ENCODE results near the gene STRIP2.
"Not testable (repeated sequence)": the region's sequence is repeated elsewhere in the genome, so short reads cannot be mapped to it uniquely, and the experiment has no call there.

The STRIP2 gene, protein sequence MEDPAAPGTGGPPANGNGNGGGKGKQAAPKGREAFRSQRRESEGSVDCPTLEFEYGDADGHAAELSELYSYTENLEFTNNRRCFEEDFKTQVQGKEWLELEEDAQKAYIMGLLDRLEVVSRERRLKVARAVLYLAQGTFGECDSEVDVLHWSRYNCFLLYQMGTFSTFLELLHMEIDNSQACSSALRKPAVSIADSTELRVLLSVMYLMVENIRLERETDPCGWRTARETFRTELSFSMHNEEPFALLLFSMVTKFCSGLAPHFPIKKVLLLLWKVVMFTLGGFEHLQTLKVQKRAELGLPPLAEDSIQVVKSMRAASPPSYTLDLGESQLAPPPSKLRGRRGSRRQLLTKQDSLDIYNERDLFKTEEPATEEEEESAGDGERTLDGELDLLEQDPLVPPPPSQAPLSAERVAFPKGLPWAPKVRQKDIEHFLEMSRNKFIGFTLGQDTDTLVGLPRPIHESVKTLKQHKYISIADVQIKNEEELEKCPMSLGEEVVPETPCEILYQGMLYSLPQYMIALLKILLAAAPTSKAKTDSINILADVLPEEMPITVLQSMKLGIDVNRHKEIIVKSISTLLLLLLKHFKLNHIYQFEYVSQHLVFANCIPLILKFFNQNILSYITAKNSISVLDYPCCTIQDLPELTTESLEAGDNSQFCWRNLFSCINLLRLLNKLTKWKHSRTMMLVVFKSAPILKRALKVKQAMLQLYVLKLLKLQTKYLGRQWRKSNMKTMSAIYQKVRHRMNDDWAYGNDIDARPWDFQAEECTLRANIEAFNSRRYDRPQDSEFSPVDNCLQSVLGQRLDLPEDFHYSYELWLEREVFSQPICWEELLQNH

DNA sequence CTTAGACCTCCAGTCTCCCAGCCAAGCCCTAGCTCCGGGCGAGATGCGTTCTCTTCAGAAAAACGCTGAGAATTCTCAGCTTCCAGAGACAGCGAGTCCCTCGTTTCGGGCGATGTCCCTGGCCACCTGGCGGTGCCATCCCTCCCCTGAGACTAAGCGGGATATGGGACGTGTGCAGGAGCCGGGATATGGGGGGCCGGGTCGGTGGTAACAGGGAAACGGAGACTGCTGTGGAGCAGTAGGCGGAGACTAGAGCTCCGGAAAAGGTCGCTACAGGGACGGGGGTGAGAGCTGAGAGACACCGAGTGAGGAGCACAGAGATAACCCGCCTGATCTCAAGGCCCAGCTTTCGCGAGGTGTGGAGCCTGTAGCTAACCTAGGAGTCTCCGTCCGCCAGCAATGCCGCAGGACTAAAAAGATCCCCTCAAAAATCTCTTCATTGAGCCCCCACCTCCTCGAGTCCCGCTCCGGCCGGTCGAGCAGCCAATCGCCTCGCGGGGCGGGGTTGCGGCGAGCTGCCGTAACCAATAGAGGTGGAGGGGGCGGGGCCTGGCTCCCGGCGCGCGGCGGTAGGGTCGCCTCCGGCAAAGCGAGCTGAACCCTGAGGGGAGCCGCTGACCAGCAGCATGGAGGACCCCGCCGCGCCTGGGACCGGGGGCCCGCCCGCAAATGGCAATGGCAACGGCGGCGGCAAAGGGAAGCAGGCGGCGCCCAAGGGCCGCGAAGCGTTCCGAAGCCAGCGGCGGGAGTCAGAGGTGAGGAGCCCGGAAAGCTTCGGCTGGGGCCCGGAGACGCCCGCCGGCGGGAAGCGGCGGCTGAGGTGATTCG lies at the start of gene STRIP2:
TSS of gene STRIP2 (plus strand) at position 586 of the 828 bp plus-strand sequence. CDS start at position 627, 41 bp downstream.
- peak; percentile 47 for DNase-seq (ENCODE audit: low read depth)

DNA sequence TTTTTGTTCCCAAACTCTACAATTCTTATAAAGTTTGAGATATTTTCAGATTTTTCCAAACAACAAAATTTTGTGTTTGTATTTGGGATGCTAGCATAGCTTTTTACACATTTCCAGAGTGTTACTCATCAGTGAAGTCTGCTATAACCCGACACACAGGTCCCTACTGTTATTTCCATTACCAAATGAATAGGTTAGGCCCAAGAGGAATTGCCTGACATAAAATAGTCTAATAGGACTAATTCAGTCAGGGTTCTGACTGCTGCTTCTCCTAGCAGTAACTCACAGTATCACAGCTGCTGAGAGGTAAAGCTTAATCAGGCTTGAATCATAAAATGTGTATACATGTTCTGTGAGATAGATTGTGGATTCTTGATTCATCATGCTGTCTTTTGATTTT lies 49.1 kb upstream of the STRIP2 start:
- DNase-seq (ENCODE audit: low read depth): no peak

DNA sequence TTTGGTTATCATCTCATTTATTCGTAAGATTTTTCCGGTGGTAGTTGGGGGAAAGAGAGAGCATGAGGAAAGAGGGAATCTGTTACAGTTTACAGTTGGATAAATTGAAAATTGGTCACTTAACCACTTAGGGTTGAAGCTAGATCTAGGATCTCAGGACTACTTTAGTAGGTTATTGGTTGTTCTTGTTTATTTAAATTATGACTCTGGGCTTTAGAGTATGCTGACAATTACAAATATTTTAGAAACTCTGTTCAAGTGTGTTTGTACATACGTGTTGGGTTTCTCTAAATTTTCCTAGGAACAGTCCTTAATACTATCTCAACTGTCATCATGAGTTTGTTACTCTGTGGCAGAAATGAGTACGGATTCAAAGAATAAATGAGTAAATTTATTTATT lies 48.6 kb upstream of the STRIP2 start:
- no peak for DNase-seq (ENCODE audit: low read depth)

DNA sequence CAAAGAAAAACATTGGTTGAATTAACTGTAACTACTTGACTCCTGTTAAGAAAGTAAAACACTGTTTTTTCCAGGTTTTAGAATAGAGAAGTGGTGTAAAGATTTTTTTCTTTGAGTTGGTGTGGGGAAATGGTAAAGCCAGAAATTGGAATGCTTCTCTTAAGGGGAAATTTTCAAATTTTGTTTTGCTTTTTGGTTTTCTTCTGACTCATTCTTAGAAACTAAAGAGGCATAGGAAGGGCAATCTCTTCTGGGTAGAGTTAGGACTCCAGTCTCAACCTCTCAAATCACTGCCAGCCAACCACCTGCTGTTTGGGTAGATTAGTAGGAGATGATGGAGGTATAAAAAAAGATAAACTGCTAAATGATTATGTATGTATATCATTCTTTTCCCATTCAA lies 47.7 kb upstream of the STRIP2 start:
- no peak for DNase-seq (ENCODE audit: low read depth)

DNA sequence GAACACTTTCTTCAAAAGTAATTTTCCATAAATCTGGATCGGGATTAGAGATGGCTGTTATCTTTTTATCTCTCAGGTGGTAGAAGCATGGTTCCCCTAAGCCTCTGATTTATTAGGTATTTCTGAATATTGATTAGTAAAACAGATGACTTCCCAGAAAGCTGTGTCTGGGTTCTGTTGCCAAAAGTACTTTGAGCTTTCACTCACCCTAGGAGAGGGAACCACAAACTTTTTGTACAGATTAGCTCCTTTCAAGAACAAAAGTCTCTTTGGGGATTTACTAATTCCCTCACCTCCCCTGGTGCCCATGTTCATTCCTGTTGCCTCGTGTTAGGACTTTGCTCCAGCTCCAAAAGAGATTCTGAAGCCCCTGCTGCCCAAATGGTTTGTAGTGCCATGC lies 46.7 kb upstream of the STRIP2 start:
- DNase-seq (ENCODE audit: low read depth): no peak

DNA sequence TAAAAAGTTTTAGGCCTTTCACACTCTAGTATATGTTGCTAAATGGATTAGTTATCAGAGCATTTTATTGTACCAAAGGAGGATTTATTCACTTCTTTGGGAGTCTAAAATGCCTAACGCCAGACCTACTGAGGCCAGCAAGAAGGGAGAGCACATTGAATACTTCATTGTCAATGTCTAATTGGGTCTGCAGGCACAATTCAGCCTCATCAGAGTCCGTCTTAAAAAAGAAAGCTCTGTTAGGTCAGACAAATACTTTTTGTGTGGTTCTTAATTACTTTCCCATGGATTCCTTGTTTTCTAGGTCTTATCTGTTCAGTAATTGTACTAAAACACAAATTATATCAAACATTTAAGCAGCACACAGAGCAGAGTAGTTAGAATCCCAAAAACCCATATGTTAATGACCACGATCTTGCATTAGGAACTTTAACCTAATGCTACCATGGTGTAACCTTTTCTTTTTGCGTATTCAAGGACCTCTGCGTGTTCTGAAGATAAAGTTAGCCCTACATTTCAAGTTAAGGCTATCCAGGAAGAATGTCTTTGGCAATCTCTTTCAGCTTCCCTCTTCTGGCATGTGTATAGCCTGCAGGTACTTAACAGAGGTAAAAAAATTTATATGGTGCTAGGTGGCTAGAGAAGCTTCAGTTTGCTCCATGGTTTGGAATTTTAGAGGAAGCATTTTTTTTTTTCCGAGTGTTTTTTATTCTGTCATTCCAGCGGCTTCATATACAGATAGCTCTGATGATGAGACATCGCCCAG lies 45.7 kb upstream of the STRIP2 start:
- DNase-seq (ENCODE audit: low read depth): no peak

DNA sequence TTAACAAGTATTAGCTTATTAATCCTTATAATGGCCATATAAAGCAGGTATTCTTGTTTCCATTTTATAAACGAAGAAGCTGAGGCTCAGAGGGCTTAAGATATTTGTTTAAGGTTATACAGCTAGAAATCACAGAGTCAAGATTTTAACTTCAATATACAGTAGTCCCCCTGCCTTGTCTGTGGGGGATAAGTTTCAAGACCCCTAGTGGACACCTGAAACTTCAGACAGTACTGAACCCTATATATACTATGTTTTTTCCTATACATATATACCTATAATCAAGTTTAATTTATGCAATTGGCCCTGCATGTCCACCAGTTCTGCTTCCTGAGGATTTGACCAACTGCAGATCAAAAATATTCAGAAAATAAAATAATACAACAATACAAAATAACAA lies 44.4 kb upstream of the STRIP2 start:
- no peak for DNase-seq (ENCODE audit: low read depth)

GRCh38 chr7:129390314-129390713 lies 43.9 kb upstream of the STRIP2 start:
- no peak for DNase-seq (ENCODE audit: low read depth)

GRCh38 chr7:129391546-129392171 lies 42.6 kb upstream of the STRIP2 start:
- DNase-seq (ENCODE audit: low read depth): no peak

GRCh38 chr7:129393255-129393654 lies 41.0 kb upstream of the STRIP2 start:
- DNase-seq (ENCODE audit: low read depth): no peak

DNA sequence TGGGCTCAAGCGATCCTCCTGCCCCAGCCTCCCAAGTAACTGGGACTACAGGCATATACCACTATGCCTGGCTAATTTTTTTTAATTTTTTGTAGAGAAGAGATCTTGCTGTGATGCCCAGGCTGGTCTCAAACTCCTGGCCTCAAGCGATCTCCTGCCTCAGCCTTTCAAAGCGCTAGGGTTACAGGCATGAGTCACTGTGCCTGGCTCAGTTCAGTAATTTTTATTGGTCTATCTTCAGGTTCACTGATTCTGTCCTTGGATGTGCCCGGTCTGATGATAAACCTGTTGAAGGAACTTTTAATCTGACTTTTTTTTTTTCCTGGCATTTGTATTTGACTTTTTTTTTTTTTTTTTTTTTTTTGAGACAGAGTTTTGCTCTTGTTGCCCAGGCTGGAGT lies 40.1 kb upstream of the STRIP2 start:
- DNase-seq (ENCODE audit: low read depth): no peak

DNA sequence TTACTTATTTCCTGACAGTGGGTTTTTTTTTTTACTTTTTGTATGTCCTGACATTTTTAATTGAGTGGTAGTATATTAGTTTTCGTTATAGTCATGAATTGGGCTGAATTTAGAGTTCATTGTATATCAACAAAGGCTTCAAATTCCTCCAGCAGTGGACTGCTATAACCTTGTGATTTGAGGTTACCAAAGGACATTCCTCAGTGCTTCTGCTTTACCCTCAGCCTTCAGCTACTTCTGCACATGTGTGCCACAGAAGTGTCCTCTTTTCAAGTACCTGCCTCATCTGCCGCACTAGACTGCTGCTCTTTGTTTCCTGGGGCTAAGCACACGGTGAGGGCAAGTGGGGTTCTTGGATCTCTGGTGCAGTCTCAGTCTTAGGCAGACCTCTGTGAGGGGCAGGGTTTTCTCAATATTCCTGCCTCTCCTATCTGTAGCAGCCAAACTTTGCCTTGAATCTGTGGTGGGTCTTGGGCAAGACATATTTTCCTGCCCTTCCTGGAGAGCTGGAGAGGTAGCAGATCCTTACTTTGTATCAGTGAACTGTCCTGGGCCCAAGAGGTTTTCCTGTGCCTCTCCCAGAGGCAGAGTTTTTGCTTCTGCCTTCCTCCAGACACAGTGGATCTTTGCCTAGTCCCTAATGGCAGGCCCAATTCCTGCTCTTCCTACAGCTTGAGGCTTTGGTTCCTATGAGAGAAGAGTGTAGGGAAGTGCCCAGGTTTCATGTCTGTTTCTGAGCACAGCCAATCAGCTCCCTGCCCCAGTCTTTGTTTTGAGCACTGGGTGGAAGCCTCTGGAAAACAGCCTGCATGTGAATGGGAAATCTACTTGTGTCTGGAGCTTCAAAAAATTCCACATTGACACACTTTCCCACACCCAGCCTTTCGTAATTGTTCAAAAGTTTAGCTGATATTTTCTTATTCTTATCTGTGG lies 39.0 kb upstream of the STRIP2 start:
- DNase-seq (ENCODE audit: low read depth): no peak

DNA sequence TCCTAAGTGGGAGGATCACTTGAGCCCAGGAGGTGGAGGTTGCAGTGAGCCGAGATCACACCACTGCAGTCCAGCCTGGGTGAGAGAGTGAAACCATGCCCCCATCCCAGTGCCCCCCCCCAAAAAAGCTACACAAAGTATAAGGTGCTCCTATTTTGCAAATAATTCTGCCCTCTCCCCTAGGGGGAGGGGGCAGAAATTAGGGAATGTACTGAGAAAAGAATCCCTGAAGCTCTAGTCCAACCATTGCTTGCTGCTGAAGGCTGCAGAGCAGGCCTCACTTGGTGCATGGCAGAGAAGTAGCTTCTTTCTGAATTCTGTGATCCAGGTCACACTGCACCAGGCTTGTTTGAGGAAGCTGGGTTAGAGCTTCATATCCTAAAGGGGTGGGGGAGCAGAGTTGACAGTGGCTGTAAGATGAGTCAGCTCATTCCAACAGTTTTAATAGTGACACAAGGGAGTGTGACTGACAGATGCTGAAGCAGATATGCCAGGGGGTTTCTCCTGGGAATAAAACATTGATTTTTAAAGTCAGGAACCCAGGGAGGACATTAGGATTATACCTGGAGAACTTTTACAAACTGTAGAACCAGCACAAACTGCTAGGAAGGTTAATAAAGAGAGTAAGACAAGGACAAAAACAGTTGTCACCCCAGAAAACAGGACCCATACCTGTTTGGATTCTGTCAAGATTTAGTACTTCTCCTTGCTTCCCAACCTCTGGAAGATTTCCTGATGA lies 32.8 kb upstream of the STRIP2 start:
- DNase-seq (ENCODE audit: low read depth): peak; percentile 18

GRCh38 chr7:129401967-129402860 lies 32.0 kb upstream of the STRIP2 start:
- DNase-seq (ENCODE audit: low read depth): no peak

GRCh38 chr7:129405527-129405926 lies 28.7 kb upstream of the STRIP2 start:
- DNase-seq (ENCODE audit: low read depth): no peak

GRCh38 chr7:129410238-129410637 lies 24.0 kb upstream of the STRIP2 start:
- DNase-seq (ENCODE audit: low read depth): not testable (repeated sequence)

GRCh38 chr7:129412501-129412900 lies 21.7 kb upstream of the STRIP2 start:
- DNase-seq (ENCODE audit: low read depth): no peak

DNA sequence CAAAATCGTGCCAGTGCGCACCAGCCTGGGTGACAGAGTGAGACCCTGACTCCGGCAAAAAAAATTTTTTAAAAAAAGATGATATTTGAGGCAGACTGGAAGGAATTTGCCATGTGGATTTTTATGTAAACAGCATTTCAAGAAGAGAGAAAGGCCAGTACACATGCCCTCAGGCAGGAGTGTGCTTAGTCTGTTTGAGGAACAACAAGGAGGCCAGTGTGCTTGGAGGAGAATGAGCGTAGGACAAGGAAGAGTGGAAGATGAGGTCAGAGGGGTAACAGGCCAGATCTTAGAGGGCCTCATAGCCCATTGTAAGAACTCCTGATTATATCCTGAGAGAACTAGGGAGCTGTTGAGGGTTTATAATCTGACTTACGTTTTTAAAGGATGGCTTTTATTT lies 17.2 kb upstream of the STRIP2 start:
- no peak for DNase-seq (ENCODE audit: low read depth)
